ENCODE results near the gene CR1.

DNA sequence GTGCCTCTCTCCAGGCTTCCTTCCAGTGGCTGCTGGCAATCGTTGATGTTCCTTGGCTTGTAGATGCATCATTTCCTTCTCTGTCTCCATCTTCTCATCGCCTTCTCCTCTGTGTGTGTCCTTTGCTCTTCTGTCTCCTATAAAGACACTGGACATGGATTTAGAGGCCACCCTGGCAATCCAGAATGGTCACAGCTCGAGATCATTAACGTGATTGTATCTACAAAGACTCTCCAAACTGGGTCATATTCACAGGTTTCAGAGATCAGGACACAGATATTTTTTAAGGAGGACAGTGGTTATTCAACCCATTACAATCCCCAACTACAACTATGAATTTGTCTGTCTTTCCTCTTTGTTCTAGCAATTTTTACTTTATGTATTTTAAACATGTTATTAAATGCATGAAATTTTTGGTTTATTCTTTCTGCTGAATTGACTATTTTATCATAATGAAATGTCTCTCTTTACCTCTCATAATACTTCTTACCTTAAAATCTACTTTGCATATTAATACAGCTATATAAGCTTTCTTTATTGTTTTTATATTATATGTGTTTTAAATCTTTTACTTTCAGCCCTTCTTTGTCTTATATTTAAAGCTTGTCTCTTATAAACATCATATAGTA is 22.8 kb downstream of the CR1 start:
- TF ChIP-seq ZNF274 (IDR thresholded peaks at IDR 0.05; ENCODE audit: borderline replicate concordance, extremely low read depth, low read length) (no peak), CREB1 (IDR thresholded peaks at IDR 0.05) (no peak), TEAD4 (IDR thresholded peaks at IDR 0.05; ENCODE audit: low read depth, low read length) (no peak), CHD1 (IDR thresholded peaks at IDR 0.05; ENCODE audit: low read depth, low read length) (no peak), CEBPB (IDR thresholded peaks at IDR 0.05; ENCODE audit: low read depth, low read length) (no peak)
- TF ChIP-seq, protein P1, sequence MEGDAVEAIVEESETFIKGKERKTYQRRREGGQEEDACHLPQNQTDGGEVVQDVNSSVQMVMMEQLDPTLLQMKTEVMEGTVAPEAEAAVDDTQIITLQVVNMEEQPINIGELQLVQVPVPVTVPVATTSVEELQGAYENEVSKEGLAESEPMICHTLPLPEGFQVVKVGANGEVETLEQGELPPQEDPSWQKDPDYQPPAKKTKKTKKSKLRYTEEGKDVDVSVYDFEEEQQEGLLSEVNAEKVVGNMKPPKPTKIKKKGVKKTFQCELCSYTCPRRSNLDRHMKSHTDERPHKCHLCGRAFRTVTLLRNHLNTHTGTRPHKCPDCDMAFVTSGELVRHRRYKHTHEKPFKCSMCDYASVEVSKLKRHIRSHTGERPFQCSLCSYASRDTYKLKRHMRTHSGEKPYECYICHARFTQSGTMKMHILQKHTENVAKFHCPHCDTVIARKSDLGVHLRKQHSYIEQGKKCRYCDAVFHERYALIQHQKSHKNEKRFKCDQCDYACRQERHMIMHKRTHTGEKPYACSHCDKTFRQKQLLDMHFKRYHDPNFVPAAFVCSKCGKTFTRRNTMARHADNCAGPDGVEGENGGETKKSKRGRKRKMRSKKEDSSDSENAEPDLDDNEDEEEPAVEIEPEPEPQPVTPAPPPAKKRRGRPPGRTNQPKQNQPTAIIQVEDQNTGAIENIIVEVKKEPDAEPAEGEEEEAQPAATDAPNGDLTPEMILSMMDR (IDR thresholded peaks at IDR 0.05; ENCODE audit: control extremely low read depth in 1 of 3, insufficient read depth in 1 of 3, low read depth in 1 of 3, low read length in 3 of 3): no peak
